ENCODE results near the gene IMMP2L. TPM values are rescaled to one million over a fixed set of nuclear protein-coding genes. Genes with fewer than 3 reads are reported as not detected.

IMMP2L gene
- total and polyA plus RNA-seq, 2 of the 8 experiments (the other 6 are each of a cell fraction or from before 2014, with no cell fraction given) = 2.3 to 10.1 TPM

DNA sequence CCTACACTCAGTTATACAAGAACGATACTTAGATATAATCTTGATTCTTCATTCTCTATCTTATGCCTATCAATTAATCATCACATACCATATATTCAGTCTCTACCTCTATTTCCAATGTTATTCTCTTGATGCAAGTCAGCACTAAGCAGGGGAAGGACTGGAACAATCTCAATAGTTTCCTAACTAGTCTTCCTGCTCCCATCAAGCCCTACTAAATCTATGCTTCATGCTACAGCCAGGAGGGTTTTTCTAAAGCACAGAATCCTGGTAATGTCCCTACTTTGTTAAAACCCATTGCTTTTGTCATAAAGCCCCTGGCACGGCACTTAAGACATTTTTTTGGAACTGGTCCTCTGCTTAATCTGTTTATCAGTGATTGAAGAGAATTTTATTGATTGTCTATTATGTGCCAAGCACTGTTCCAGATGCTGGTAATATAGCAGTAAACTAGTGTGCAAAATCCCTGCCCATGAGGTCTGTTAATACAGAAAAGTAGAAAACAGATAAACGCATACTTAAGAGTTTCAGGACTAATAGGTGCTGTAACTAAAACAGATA lies 794.7 kb downstream of the IMMP2L start (continued):
- no peak for TF ChIP-seq RFX5 (IDR thresholded peaks at IDR 0.05; ENCODE audit: borderline replicate concordance, low read depth, low read length)
- no peak for TF ChIP-seq SAP30 (IDR thresholded peaks at IDR 0.05; ENCODE audit: insufficient read depth, insufficient replicate concordance, low read length)
- no peak for TF ChIP-seq SRF (IDR thresholded peaks at IDR 0.05; ENCODE audit: low read depth, low read length)
- no peak for TF ChIP-seq JUND (IDR thresholded peaks at IDR 0.05; ENCODE audit: low read length)

Data from H1 (cell line).